K562 (cell line): ENCODE data around the gene DBF4B. TPM values are rescaled to one million over a fixed set of nuclear protein-coding genes. Genes with fewer than 3 reads are reported as not detected.

Source experiments
- ATAC-seq: fragments of 200-7000 bp; cut with Tn5 transposase; 3 replicates; pipeline ENCODE4 v1.9.1; 2020; ENCODE audit warnings: moderate library complexity
- BruUV-seq: library from RNA; stranded (reverse); fragments of 400-500 nt; replicated peaks from 2 replicates; lab custom pipeline; 2021; lab: Mats Ljungman, UMichigan
- CTCF ChIA-PET: fragments of 300-600 bp; formaldehyde crosslinking; extraction: SDS; loops from one replicate; lab custom pipeline; 2021; ENCODE audit warnings: low intra/inter-chr PET ratio; lab: Yijun Ruan, JAX
- POLR2A ChIA-PET: fragments of 300-600, 350-650 bp; sonication (Branson Sonifier 250); formaldehyde crosslinking; extraction: SDS; loops from one replicate; lab custom pipeline; 2021; ENCODE audit warnings: antibody characterized with exemption, inconsistent platforms; lab: Yijun Ruan, JAX
- DNase-seq, 4 experiments: peaks; one replicate each; pipeline versions ENCODE4 v3.0.0 to v3.0.0-alpha.2; 2011 to 2018; ENCODE audit warnings: low spot score in 3 of 4, mixed read lengths in 3 of 4; ENCODE audit errors: extremely low read depth in 1 of 4
- FAIRE-seq: peaks from 2 replicates; lab custom pipeline; 2011; peaks lifted over from hg19 to GRCh38; lab: Jason Lieb, UNC
- H2AFZ ChIP-seq: 2 replicates; pipeline ENCODE4 v1.6.0; 2011; ENCODE audit warnings: low read depth, low read length, control low read depth, inconsistent platforms
- H3K27ac ChIP-seq: fragments of 200-600 bp; 3 replicates; pipeline ENCODE4 v1.8.0; 2011; ENCODE audit warnings: low read depth, mild to moderate bottlenecking, control low read depth, inconsistent platforms, low read length, moderate library complexity, mixed read lengths; ENCODE audit errors: extremely low read depth
- H3K27me3 ChIP-seq, 2 experiments: fragments of 300-600 bp in 1 of 2; 2 replicates in 1 of 2; 3 replicates in 1 of 2; pipeline versions ENCODE4 v1.6.0 to v1.8.0; 2011; ENCODE audit warnings: inconsistent platforms in 2 of 2, low read length in 2 of 2, mild to moderate bottlenecking in 1 of 2, mixed read lengths in 1 of 2, moderate library complexity in 1 of 2; ENCODE audit not compliant: control insufficient read depth in 2 of 2, insufficient read depth in 2 of 2
- H3K36me3 ChIP-seq: fragments of 300-600 bp; 3 replicates; pipeline ENCODE4 v1.8.0; 2011; ENCODE audit warnings: mild to moderate bottlenecking, low read length, inconsistent platforms; ENCODE audit not compliant: control insufficient read depth, insufficient read depth
- H3K4me1 ChIP-seq, 2 experiments: fragments of 200-600 bp in 1 of 2; replicated peaks in 1 of 2; 2 replicates in 1 of 2; 3 replicates in 1 of 2; pipeline versions ENCODE4 v1.5.1 to v1.8.0; 2011; ENCODE audit warnings: inconsistent platforms in 2 of 2, low read length in 2 of 2, mild to moderate bottlenecking in 1 of 2, mixed read lengths in 1 of 2, moderate library complexity in 1 of 2; ENCODE audit not compliant: control insufficient read depth in 2 of 2, insufficient read depth in 2 of 2
- H3K4me2 ChIP-seq: 2 replicates; pipeline ENCODE4 v1.6.1; 2011; ENCODE audit warnings: low read length, control low read depth, inconsistent platforms, mixed read lengths; ENCODE audit not compliant: insufficient read depth
- H3K4me3 ChIP-seq: fragments of 200-600 bp; sonication (generic), shearing (Covaris generic); 2 replicates; pipeline ENCODE4 v1.5.1; 2016; ENCODE audit warnings: control low read depth, inconsistent platforms
- H3K79me2 ChIP-seq: fragments of 200-600 bp; 3 replicates; pipeline ENCODE4 v1.8.0; 2011; ENCODE audit warnings: low read length, inconsistent platforms; ENCODE audit not compliant: control insufficient read depth, insufficient read depth
- H3K9ac ChIP-seq, 2 experiments: 2 replicates each; pipeline versions ENCODE4 v1.6.0 to v1.6.1; 2011; ENCODE audit warnings: low read depth in 2 of 2, low read length in 2 of 2, control low read depth in 1 of 2, inconsistent platforms in 1 of 2, mild to moderate bottlenecking in 1 of 2, mixed read lengths in 1 of 2; ENCODE audit not compliant: insufficient read depth in 1 of 2
- H3K9me1 ChIP-seq: one replicate; pipeline ENCODE4 v1.6.0; 2011; ENCODE audit warnings: inconsistent platforms, mild to moderate bottlenecking, low read length, moderate library complexity; ENCODE audit not compliant: control insufficient read depth, insufficient read depth
- H3K9me3 ChIP-seq: replicated peaks from 2 replicates; pipeline ENCODE4 v1.5.1; 2011; ENCODE audit warnings: low read depth, low read length, inconsistent platforms; ENCODE audit not compliant: control insufficient read depth, insufficient read depth
- H4K20me1 ChIP-seq: replicated peaks from 2 replicates; pipeline ENCODE4 v1.6.1; 2011; ENCODE audit warnings: low read length, inconsistent platforms, mixed read lengths; ENCODE audit not compliant: control insufficient read depth, insufficient read depth
- ARNT ChIP-seq, 2 experiments: fragments of 450-650 bp; IDR thresholded peaks; 2 replicates each; pipeline ENCODE4 v1.6.1; 2016; ENCODE audit warnings: mild to moderate bottlenecking in 1 of 2
- HDAC6 ChIP-seq: IDR thresholded peaks from 2 replicates; pipeline ENCODE4 v1.6.1; 2012; ENCODE audit warnings: low read depth, mild to moderate bottlenecking, control low read depth, inconsistent platforms, low read length, moderate library complexity
- NCOA1 ChIP-seq: fragments of 450-650 bp; IDR thresholded peaks from 2 replicates; pipeline ENCODE4 v1.6.1; 2016; ENCODE audit warnings: low read depth
- NFIC ChIP-seq: fragments of 450-650 bp; IDR thresholded peaks from 2 replicates; pipeline ENCODE4 v1.6.1; 2017; ENCODE audit warnings: mild to moderate bottlenecking, inconsistent platforms
- PURB ChIP-seq: sonication (generic); formaldehyde crosslinking; IDR thresholded peaks from 2 replicates; pipeline ENCODE4 v1.9.0; 2021; ENCODE audit warnings: low read depth, mild to moderate bottlenecking, missing genetic modification reagents
- RFX1 ChIP-seq: fragments of 450-650 bp; IDR thresholded peaks from 2 replicates; pipeline ENCODE4 v1.6.1; 2016; ENCODE audit warnings: mild to moderate bottlenecking, moderate library complexity
- SIN3B ChIP-seq: fragments of 450-650 bp; IDR thresholded peaks from 2 replicates; pipeline ENCODE4 v1.6.1; 2017; ENCODE audit warnings: low read depth, mild to moderate bottlenecking, moderate library complexity
- TBP ChIP-seq: optimal IDR thresholded peaks from 2 replicates; pipeline ENCODE3; 2011; ENCODE audit warnings: low read depth, low read length, improper control_type of control experiment
- TCF3 ChIP-seq: sonication (generic); formaldehyde crosslinking; IDR thresholded peaks from 2 replicates; pipeline ENCODE4 v1.4.0; 2020; ENCODE audit warnings: mild to moderate bottlenecking, missing genetic modification reagents
- ZNF77 ChIP-seq: fragments of 250-450 bp; sonication (Bioruptor Pico); IDR thresholded peaks from 2 replicates; pipeline ENCODE4 v1.5.0; 2020
- WGBS: fragments of 100-300 bp; shearing (Covaris generic); methylation state at CpG from one replicate; pipeline ENCODE4 v1.1.6; 2016; ENCODE audit warnings: low coverage, mixed read lengths; ENCODE audit not compliant: insufficient coverage; ENCODE audit errors: missing lambda C conversion rate; 5-methylcytosine and 5-hydroxymethylcytosine counted together
- in situ Hi-C: fragments of 300-500 bp; cut with MboI; formaldehyde crosslinking; loops from 4 replicates; pipeline ENCODE4 v1.15.0; 2018; ENCODE audit warnings: inconsistent platforms, mixed read lengths
- intact Hi-C: fragments of 100-400 bp; cut with micrococcal nuclease; formaldehyde crosslinking; loops from 2 replicates; pipeline ENCODE4 v1.14.2; 2022
- polyA plus RNA-seq, 8 experiments: library from polyadenylated mRNA; depleted of rRNA in 4 of 8; stranded (reverse) in 5 of 8; unstranded in 3 of 8; fragments of >200 nt; fragmentation: Nextera tagmentation in 2 of 8; fragmentation: Illumina TruSeq in 1 of 8; extraction: Ambion mirVana in 2 of 8; extraction: Trizol in 1 of 8; gene quantifications; 2 replicates each; pipeline versions ENCODE4 v1.2.1 to v1.2.3, GENCODE V29; 2011 to 2014; ENCODE audit warnings: inconsistent platforms in 1 of 8, missing spikeins in 1 of 8
- total RNA-seq, 7 experiments: library from RNA; depleted of rRNA in 6 of 7; stranded (reverse); fragments of >200 nt in 6 of 7; fragmentation: Illumina TruSeq in 2 of 7; extraction: Trizol in 2 of 7; gene quantifications; 2 replicates each; pipeline versions ENCODE4 v1.2.1 to v1.2.3, GENCODE V29; 2011 to 2021; ENCODE audit warnings: low replicate concordance in 1 of 7
- TF ChIP-seq, protein P1 (sequence below): fragments of 450-650 bp; IDR thresholded peaks from 2 replicates; pipeline ENCODE4 v1.6.1; 2016; ENCODE audit warnings: mild to moderate bottlenecking, moderate library complexity

The DBF4B gene
- total and polyA plus RNA-seq, 9 of the 15 experiments (the other 6 are each of a cell fraction or from before 2014, with no cell fraction given) = 2.5 to 26.9 (median 14.6) TPM

DNA sequence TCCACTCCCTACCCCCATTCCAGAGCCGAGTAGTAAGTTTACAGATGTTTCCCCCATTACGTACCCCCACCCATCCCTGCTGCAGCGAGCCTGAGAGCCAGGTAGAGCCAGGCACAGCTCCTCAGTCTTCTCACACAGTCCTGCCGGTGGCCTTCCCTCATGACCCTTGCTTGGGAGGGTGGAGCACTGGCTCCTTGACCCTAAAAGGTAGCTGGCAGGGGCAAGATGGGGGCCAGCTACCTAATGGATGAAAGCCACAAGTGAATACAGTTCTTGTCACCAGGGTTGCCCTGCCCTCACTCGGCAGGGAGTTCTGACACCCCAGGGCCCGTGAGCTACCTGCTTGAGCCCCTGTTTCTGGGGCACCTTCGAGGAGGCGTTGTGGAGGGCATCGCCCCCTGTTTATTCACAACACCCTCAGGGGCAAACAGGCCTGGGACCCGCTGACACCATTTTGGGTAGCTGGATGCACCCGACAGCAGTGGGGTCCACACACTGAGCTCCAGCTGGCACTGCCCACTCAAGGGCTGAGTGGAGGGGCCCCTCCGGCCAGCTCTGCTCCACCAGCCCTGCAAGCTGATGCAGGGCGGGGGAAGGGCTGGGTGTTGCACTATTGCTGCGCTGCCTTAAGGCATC, 72.5 kb downstream of the DBF4B start:
- Histone ChIP-seq H3K4me2 (no peak overlapping the region), H3K36me3 (no peaks in the 10 kb centered on the region), H4K20me1 (no peaks in the 10 kb centered on the region; the same call in 1 of the 2 replicates), H3K9ac (no peak overlapping the region), H2AFZ (no peak overlapping the region), H3K27ac (no peak overlapping the region), H3K4me3 (no peak overlapping the region), H3K4me1 (peaks cover 6 to 43% of the 10 kb centered on the region in 2 experiments; a peak in 4 of 5 replicates), H3K9me3 (no peaks in the 10 kb centered on the region), H3K27me3 (peaks cover 12 to 57% of the 10 kb centered on the region in 2 experiments; a peak in 4 of 5 replicates), H3K9me1 (no peaks in the 10 kb centered on the region), H3K79me2 (no peaks in the 10 kb centered on the region)
- ChIA-PET POLR2A (interaction anchor here (0.5 to 0.6 kb wide), 3 partner anchors 114 to 286 kb away, joined by 3 read pairs; no protein-coding TSS in a partner anchor), CTCF (interaction anchor here (3.8 kb wide), 1 partner anchor 84 kb away, joined by 38 read pairs; no protein-coding TSS in a partner anchor)
- no peak for ATAC-seq
- FAIRE-seq = no peak
- 23% methylated on average over 14 of the region's 14 CpGs for WGBS
- DNase-seq = no peak
- in situ Hi-C loops = loop anchor here (5.0 kb wide), 1 partner anchor 86 kb away; no protein-coding TSS in a partner anchor
- TF ChIP-seq RFX1 = no peak
- TF ChIP-seq TCF3 (CRISPR knock-in tag) = no peak
- TF ChIP-seq ZNF77 (CRISPR knock-in tag) = no peak
- TF ChIP-seq NCOA1 = no peak
- no peak for TF ChIP-seq PURB (CRISPR knock-in tag)
- TF ChIP-seq SIN3B = no peak
- TF ChIP-seq NFIC = no peak
- TF ChIP-seq TBP = no peak
- no peak for TF ChIP-seq ARNT (IDR thresholded peaks at IDR 0.05)
- TF ChIP-seq, protein P1, sequence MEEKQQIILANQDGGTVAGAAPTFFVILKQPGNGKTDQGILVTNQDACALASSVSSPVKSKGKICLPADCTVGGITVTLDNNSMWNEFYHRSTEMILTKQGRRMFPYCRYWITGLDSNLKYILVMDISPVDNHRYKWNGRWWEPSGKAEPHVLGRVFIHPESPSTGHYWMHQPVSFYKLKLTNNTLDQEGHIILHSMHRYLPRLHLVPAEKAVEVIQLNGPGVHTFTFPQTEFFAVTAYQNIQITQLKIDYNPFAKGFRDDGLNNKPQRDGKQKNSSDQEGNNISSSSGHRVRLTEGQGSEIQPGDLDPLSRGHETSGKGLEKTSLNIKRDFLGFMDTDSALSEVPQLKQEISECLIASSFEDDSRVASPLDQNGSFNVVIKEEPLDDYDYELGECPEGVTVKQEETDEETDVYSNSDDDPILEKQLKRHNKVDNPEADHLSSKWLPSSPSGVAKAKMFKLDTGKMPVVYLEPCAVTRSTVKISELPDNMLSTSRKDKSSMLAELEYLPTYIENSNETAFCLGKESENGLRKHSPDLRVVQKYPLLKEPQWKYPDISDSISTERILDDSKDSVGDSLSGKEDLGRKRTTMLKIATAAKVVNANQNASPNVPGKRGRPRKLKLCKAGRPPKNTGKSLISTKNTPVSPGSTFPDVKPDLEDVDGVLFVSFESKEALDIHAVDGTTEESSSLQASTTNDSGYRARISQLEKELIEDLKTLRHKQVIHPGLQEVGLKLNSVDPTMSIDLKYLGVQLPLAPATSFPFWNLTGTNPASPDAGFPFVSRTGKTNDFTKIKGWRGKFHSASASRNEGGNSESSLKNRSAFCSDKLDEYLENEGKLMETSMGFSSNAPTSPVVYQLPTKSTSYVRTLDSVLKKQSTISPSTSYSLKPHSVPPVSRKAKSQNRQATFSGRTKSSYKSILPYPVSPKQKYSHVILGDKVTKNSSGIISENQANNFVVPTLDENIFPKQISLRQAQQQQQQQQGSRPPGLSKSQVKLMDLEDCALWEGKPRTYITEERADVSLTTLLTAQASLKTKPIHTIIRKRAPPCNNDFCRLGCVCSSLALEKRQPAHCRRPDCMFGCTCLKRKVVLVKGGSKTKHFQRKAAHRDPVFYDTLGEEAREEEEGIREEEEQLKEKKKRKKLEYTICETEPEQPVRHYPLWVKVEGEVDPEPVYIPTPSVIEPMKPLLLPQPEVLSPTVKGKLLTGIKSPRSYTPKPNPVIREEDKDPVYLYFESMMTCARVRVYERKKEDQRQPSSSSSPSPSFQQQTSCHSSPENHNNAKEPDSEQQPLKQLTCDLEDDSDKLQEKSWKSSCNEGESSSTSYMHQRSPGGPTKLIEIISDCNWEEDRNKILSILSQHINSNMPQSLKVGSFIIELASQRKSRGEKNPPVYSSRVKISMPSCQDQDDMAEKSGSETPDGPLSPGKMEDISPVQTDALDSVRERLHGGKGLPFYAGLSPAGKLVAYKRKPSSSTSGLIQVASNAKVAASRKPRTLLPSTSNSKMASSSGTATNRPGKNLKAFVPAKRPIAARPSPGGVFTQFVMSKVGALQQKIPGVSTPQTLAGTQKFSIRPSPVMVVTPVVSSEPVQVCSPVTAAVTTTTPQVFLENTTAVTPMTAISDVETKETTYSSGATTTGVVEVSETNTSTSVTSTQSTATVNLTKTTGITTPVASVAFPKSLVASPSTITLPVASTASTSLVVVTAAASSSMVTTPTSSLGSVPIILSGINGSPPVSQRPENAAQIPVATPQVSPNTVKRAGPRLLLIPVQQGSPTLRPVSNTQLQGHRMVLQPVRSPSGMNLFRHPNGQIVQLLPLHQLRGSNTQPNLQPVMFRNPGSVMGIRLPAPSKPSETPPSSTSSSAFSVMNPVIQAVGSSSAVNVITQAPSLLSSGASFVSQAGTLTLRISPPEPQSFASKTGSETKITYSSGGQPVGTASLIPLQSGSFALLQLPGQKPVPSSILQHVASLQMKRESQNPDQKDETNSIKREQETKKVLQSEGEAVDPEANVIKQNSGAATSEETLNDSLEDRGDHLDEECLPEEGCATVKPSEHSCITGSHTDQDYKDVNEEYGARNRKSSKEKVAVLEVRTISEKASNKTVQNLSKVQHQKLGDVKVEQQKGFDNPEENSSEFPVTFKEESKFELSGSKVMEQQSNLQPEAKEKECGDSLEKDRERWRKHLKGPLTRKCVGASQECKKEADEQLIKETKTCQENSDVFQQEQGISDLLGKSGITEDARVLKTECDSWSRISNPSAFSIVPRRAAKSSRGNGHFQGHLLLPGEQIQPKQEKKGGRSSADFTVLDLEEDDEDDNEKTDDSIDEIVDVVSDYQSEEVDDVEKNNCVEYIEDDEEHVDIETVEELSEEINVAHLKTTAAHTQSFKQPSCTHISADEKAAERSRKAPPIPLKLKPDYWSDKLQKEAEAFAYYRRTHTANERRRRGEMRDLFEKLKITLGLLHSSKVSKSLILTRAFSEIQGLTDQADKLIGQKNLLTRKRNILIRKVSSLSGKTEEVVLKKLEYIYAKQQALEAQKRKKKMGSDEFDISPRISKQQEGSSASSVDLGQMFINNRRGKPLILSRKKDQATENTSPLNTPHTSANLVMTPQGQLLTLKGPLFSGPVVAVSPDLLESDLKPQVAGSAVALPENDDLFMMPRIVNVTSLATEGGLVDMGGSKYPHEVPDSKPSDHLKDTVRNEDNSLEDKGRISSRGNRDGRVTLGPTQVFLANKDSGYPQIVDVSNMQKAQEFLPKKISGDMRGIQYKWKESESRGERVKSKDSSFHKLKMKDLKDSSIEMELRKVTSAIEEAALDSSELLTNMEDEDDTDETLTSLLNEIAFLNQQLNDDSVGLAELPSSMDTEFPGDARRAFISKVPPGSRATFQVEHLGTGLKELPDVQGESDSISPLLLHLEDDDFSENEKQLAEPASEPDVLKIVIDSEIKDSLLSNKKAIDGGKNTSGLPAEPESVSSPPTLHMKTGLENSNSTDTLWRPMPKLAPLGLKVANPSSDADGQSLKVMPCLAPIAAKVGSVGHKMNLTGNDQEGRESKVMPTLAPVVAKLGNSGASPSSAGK = no peak
- no peak for TF ChIP-seq HDAC6
- BruUV-seq = no TSS peak
- intact Hi-C loops = no loop called here
